H1 (cell line): Measurements from ENCODE around the gene SLC44A5. TPM values are rescaled to one million over a fixed set of nuclear protein-coding genes. Genes with fewer than 3 reads are reported as not detected.

Source experiments
- CTCF ChIA-PET: fragments of 300-600 bp; sonication (Branson Sonifier 250); formaldehyde crosslinking; loops from one replicate; lab custom pipeline; 2021; ENCODE audit not compliant: partially characterized antibody; lab: Charles Lee
- POLR2A ChIA-PET: fragments of 300-600 bp; sonication (Branson Sonifier 250); formaldehyde crosslinking; loops from one replicate; lab custom pipeline; 2021; ENCODE audit warnings: inconsistent platforms; ENCODE audit not compliant: partially characterized antibody; lab: Charles Lee
- DNase-seq, 2 experiments: peaks; one replicate each; pipeline versions ENCODE4 v3.0.0 to v3.0.0-alpha.2; 2010 to 2022; ENCODE audit warnings: low spot score in 2 of 2, low read depth in 1 of 2, mixed read lengths in 1 of 2
- FAIRE-seq: peaks from 2 replicates; lab custom pipeline; 2011; peaks lifted over from hg19 to GRCh38; lab: Jason Lieb, UNC
- H2AFZ ChIP-seq: 2 replicates; pipeline ENCODE4 v1.8.1; 2012; ENCODE audit warnings: low read length, inconsistent platforms
- H2AK5ac ChIP-seq: 2 replicates; pipeline ENCODE4 v1.6.1; 2013; ENCODE audit warnings: low read depth, low read length
- H2BK120ac ChIP-seq: replicated peaks from 2 replicates; pipeline ENCODE3; 2013; ENCODE audit warnings: low read depth, low read length, inconsistent platforms
- H2BK12ac ChIP-seq: 2 replicates; pipeline ENCODE4 v1.6.1; 2013; ENCODE audit warnings: low read depth, low read length
- H2BK15ac ChIP-seq: 2 replicates; pipeline ENCODE4 v1.6.1; 2013; ENCODE audit warnings: low read length
- H2BK20ac ChIP-seq: 2 replicates; pipeline ENCODE4 v1.6.1; 2013; ENCODE audit warnings: low read length
- H2BK5ac ChIP-seq: 2 replicates; pipeline ENCODE4 v1.6.1; 2013; ENCODE audit warnings: low read depth, low read length
- H3K14ac ChIP-seq: 2 replicates; pipeline ENCODE4 v1.6.1; 2013; ENCODE audit warnings: inconsistent platforms; ENCODE audit not compliant: insufficient read length
- H3K18ac ChIP-seq: 2 replicates; pipeline ENCODE4 v1.6.1; 2013; ENCODE audit warnings: low read length; ENCODE audit errors: extremely low read depth
- H3K23ac ChIP-seq: 2 replicates; pipeline ENCODE4 v1.6.1; 2013; ENCODE audit warnings: inconsistent platforms; ENCODE audit not compliant: insufficient read length
- H3K23me2 ChIP-seq: 2 replicates; pipeline ENCODE4 v1.6.1; 2013; ENCODE audit warnings: low read depth, low read length
- H3K27ac ChIP-seq: 2 replicates; pipeline ENCODE4 v1.6.1; 2011; ENCODE audit warnings: low read depth, low read length, inconsistent platforms
- H3K27me3 ChIP-seq, 4 experiments: replicated peaks in 1 of 4; 1 replicate in 1 of 4; 2 replicates in 3 of 4; pipeline versions ENCODE4 v1.6.1 to v1.8.1; 2011 to 2013; ENCODE audit warnings: low read length in 3 of 4, mild to moderate bottlenecking in 3 of 4, inconsistent platforms in 2 of 4, mixed read lengths in 2 of 4, moderate library complexity in 1 of 4; ENCODE audit not compliant: control insufficient read depth in 3 of 4, insufficient read depth in 3 of 4; ENCODE audit errors: extremely low read depth in 1 of 4
- H3K36me3 ChIP-seq, 4 experiments: 2 replicates each; pipeline versions ENCODE4 v1.6.1 to v1.8.1; 2011 to 2013; ENCODE audit warnings: mild to moderate bottlenecking in 4 of 4, low read length in 3 of 4, moderate library complexity in 2 of 4, control low read depth in 1 of 4, inconsistent platforms in 1 of 4; ENCODE audit not compliant: insufficient read depth in 4 of 4, control insufficient read depth in 2 of 4
- H3K4ac ChIP-seq: replicated peaks from 2 replicates; pipeline ENCODE3; 2013; ENCODE audit warnings: low read length, low read depth, mixed read lengths, inconsistent platforms; ENCODE audit not compliant: insufficient read length
- H3K4me1 ChIP-seq, 4 experiments: replicated peaks in 1 of 4; 1 replicate in 1 of 4; 2 replicates in 3 of 4; pipeline versions ENCODE4 v1.6.1 to v1.8.1; 2011 to 2013; ENCODE audit warnings: low read length in 3 of 4, inconsistent platforms in 2 of 4, mixed read lengths in 1 of 4; ENCODE audit not compliant: insufficient read depth in 4 of 4, control insufficient read depth in 3 of 4
- H3K4me2 ChIP-seq, 2 experiments: 2 replicates each; pipeline versions ENCODE4 v1.6.1 to v1.8.1; 2011 to 2013; ENCODE audit warnings: low read depth in 2 of 2, low read length in 2 of 2, control low read depth in 1 of 2, inconsistent platforms in 1 of 2, mild to moderate bottlenecking in 1 of 2; ENCODE audit not compliant: insufficient read depth in 1 of 2
- H3K4me3 ChIP-seq, 4 experiments: fragments of 200-600, 300-600 bp in 1 of 4; sonication (generic), shearing (Covaris generic), sonication (Bioruptor Twin) in 1 of 4; 2 replicates each; pipeline versions ENCODE4 v1.5.1 to v1.8.1; 2011 to 2016; ENCODE audit warnings: low read length in 4 of 4, low read depth in 3 of 4, control low read depth in 2 of 4, inconsistent platforms in 2 of 4, mild to moderate bottlenecking in 2 of 4, mixed read lengths in 1 of 4, moderate library complexity in 1 of 4; ENCODE audit not compliant: insufficient read depth in 2 of 4; ENCODE audit errors: extremely low read depth in 1 of 4
- H3K56ac ChIP-seq: replicated peaks from 2 replicates; pipeline ENCODE3; 2013; ENCODE audit warnings: low read depth, mild to moderate bottlenecking, mixed read lengths, low read length, inconsistent platforms; ENCODE audit not compliant: insufficient read length
- H3K79me1 ChIP-seq: 2 replicates; pipeline ENCODE4 v1.6.1; 2013; ENCODE audit warnings: low read depth, low read length, control low read depth
- H3K79me2 ChIP-seq, 2 experiments: 2 replicates each; pipeline versions ENCODE4 v1.6.1 to v1.8.1; 2012 to 2013; ENCODE audit warnings: low read length in 2 of 2, mild to moderate bottlenecking in 2 of 2, inconsistent platforms in 1 of 2; ENCODE audit not compliant: insufficient read depth in 2 of 2, control insufficient read depth in 1 of 2
- H3K9ac ChIP-seq, 4 experiments: replicated peaks in 1 of 4; 1 replicate in 1 of 4; 2 replicates in 3 of 4; pipeline versions ENCODE4 v1.6.1 to v1.8.1; 2011 to 2013; ENCODE audit warnings: low read depth in 3 of 4, low read length in 3 of 4, control low read depth in 2 of 4, mild to moderate bottlenecking in 2 of 4, moderate library complexity in 2 of 4, inconsistent platforms in 1 of 4; ENCODE audit errors: extremely low read depth in 1 of 4
- H3K9me3 ChIP-seq, 2 experiments: 2 replicates each; pipeline versions ENCODE4 v1.6.1 to v1.8.1; 2012 to 2013; ENCODE audit warnings: mild to moderate bottlenecking in 2 of 2, moderate library complexity in 2 of 2, control low read depth in 1 of 2, inconsistent platforms in 1 of 2, low read depth in 1 of 2, low read length in 1 of 2, mixed read lengths in 1 of 2; ENCODE audit not compliant: insufficient read depth in 2 of 2
- H4K20me1 ChIP-seq, 2 experiments: replicated peaks in 1 of 2; 2 replicates each; pipeline versions ENCODE3 to v1.8.1; 2011 to 2013; ENCODE audit warnings: inconsistent platforms in 2 of 2, low read length in 2 of 2, mild to moderate bottlenecking in 1 of 2; ENCODE audit not compliant: insufficient read depth in 2 of 2, control insufficient read depth in 1 of 2
- H4K5ac ChIP-seq: 2 replicates; pipeline ENCODE4 v1.6.1; 2013; ENCODE audit warnings: low read length, low read depth, mixed read lengths, inconsistent platforms; ENCODE audit not compliant: insufficient read length
- H4K8ac ChIP-seq: 2 replicates; pipeline ENCODE4 v1.8.0; 2013; ENCODE audit warnings: mild to moderate bottlenecking, moderate library complexity, low read length, inconsistent platforms; ENCODE audit not compliant: insufficient read depth; ENCODE audit errors: extremely low read depth
- H4K91ac ChIP-seq: replicated peaks from 2 replicates; pipeline ENCODE3; 2013; ENCODE audit warnings: low read length, mixed read lengths, inconsistent platforms; ENCODE audit not compliant: insufficient read length
- BCL11A ChIP-seq, 2 experiments: IDR thresholded peaks; one replicate each; pipeline ENCODE4 v1.6.1; 2011; ENCODE audit warnings: low read depth in 2 of 2, low read length in 2 of 2, mild to moderate bottlenecking in 2 of 2
- CBX5 ChIP-seq: fragments of 300-800, 300-1000 bp; sonication (generic); IDR thresholded peaks from 2 replicates; pipeline ENCODE4 v1.7.1; 2016; ENCODE audit warnings: antibody characterized with exemption, low read length, low read depth
- GTF2F1 ChIP-seq: IDR thresholded peaks from 2 replicates; pipeline ENCODE4 v1.6.1; 2012; ENCODE audit warnings: low read depth, low read length, improper control_type of control experiment, borderline replicate concordance
- HDAC2 ChIP-seq, 2 experiments: fragments of 300-600 bp in 1 of 2; sonication (generic) in 1 of 2; IDR thresholded peaks; 2 replicates each; pipeline ENCODE4 v1.6.1; 2011 to 2012; ENCODE audit warnings: low read depth in 2 of 2, low read length in 2 of 2, mild to moderate bottlenecking in 2 of 2, moderate library complexity in 2 of 2, borderline replicate concordance in 1 of 2, inconsistent platforms in 1 of 2
- PHF8 ChIP-seq: fragments of 200-600 bp; sonication (generic); conservative IDR thresholded peaks from 2 replicates; pipeline ENCODE4 v1.7.1; 2012; ENCODE audit warnings: low read depth, mild to moderate bottlenecking, inconsistent platforms, low read length, moderate library complexity
- POLR2A ChIP-seq, 2 experiments: IDR thresholded peaks; 1 replicate in 1 of 2; 2 replicates in 1 of 2; pipeline ENCODE4 v1.6.1; 2011; ENCODE audit warnings: low read depth in 2 of 2, low read length in 2 of 2, mild to moderate bottlenecking in 2 of 2; ENCODE audit errors: control extremely low read depth in 1 of 2
- SP1 ChIP-seq: IDR thresholded peaks from 2 replicates; pipeline ENCODE4 v1.6.1; 2011; ENCODE audit warnings: low read depth, low read length
- TEAD4 ChIP-seq: IDR thresholded peaks from 2 replicates; pipeline ENCODE4 v1.6.1; 2012; ENCODE audit warnings: low read depth, low read length, inconsistent platforms, mixed read lengths
- USF2 ChIP-seq: IDR thresholded peaks from 2 replicates; pipeline ENCODE4 v1.6.1; 2011; ENCODE audit warnings: low read length, improper control_type of control experiment
- YY1 ChIP-seq: IDR thresholded peaks from 2 replicates; pipeline ENCODE4 v1.6.1; 2011; ENCODE audit warnings: low read depth, mild to moderate bottlenecking, low read length
- WGBS, 2 experiments: shearing (Covaris generic) in 1 of 2; methylation state at CpG; one replicate each; pipeline versions ENCODE4 v1.1.6 to v1.1.7; 2013 to 2015; ENCODE audit warnings: low lambda C conversion rate in 2 of 2, mixed read lengths in 2 of 2, inconsistent platforms in 1 of 2, low coverage in 1 of 2, missing lambda C conversion rate in 1 of 2; ENCODE audit not compliant: insufficient replicate concordance in 2 of 2, insufficient coverage in 1 of 2, insufficient read length in 1 of 2; ENCODE audit errors: extremely low coverage in 1 of 2, missing lambda C conversion rate in 1 of 2; 5-methylcytosine and 5-hydroxymethylcytosine counted together
- polyA plus RNA-seq, 7 experiments: library from polyadenylated mRNA; depleted of rRNA in 3 of 7; stranded (reverse) in 5 of 7; unstranded in 2 of 7; fragments of >200 nt in 5 of 7; fragments of 200-250 nt in 2 of 7; gene quantifications; 1 replicate in 5 of 7; 2 replicates in 1 of 7; 4 replicates in 1 of 7; pipeline versions ENCODE4 v1.2.1 to v1.2.3, GENCODE V29; 2011 to 2013; ENCODE audit warnings: missing spikeins in 2 of 7, mixed read lengths in 2 of 7
- total RNA-seq: library from RNA; stranded (reverse); fragmentation: NEBNext Ultra II Directional; extraction: Animal tissue kit (Norgen Biotek cat#: 25700); gene quantifications from 2 replicates; pipeline ENCODE4 v1.2.1, GENCODE V29; 2021
- TF ChIP-seq, protein P1 (sequence below), 3 experiments: IDR thresholded peaks; 1 replicate in 2 of 3; 2 replicates in 1 of 3; pipeline versions ENCODE4 v1.5.1 to v1.6.1; 2011; ENCODE audit warnings: low read length in 3 of 3, mild to moderate bottlenecking in 3 of 3, inconsistent platforms in 2 of 3, low read depth in 1 of 3, moderate library complexity in 1 of 3; ENCODE audit not compliant: insufficient read depth in 1 of 3; ENCODE audit errors: control extremely low read depth in 1 of 3

SLC44A5 gene
- total and polyA plus RNA-seq, 2 of the 8 experiments (the other 6 are each of a cell fraction or from before 2014, with no cell fraction given), result 1.8 to 3.3 TPM

GRCh38 chr1:75334876-75335389 is 276.0 kb downstream of the SLC44A5 start:
- H3K56ac ChIP-seq, result no peak overlapping the region
- no peak overlapping the region for H2BK15ac ChIP-seq
- H2BK12ac ChIP-seq, result no peak overlapping the region
- POLR2A ChIA-PET, result no interaction called here
- no peak overlapping the region for H3K4me3 ChIP-seq
- FAIRE-seq, result no peak
- no peak overlapping the region for H2BK5ac ChIP-seq
- H4K8ac ChIP-seq, result no peak overlapping the region
- no peaks in the 10 kb centered on the region for H3K23me2 ChIP-seq
- no peaks in the 10 kb centered on the region for H3K36me3 ChIP-seq
- no peak overlapping the region for H3K9ac ChIP-seq
- H3K23ac ChIP-seq, result no peak overlapping the region
- H3K79me1 ChIP-seq, result no peaks in the 10 kb centered on the region
- no peak overlapping the region for H2AK5ac ChIP-seq
- no peak overlapping the region for H3K18ac ChIP-seq
- H3K4ac ChIP-seq, result no peak overlapping the region
- no peak overlapping the region for H4K5ac ChIP-seq
- no peak for DNase-seq
- WGBS, 2 experiments, result 92% methylated on average over 4 of the region's 4 CpGs; no CpG with 5 or more reads in 1 of the 2 experiments
- no peak overlapping the region for H2BK20ac ChIP-seq
- no peak overlapping the region for H3K27ac ChIP-seq
- H2BK120ac ChIP-seq, result no peak overlapping the region
- no peak overlapping the region for H4K91ac ChIP-seq
- H3K27me3 ChIP-seq, result no peaks in the 10 kb centered on the region
- H2AFZ ChIP-seq, result no peak overlapping the region
- no peaks in the 10 kb centered on the region for H3K9me3 ChIP-seq
- no peaks in the 10 kb centered on the region for H3K79me2 ChIP-seq
- no peaks in the 10 kb centered on the region for H4K20me1 ChIP-seq
- H3K4me1 ChIP-seq, result no peaks in the 10 kb centered on the region
- CTCF ChIA-PET, result interaction anchor here (1.0 to 1.1 kb wide), 2 partner anchors 69 to 339 kb away, joined by 3 read pairs; no protein-coding TSS in a partner anchor
- TF ChIP-seq GTF2F1 (no peak), USF2 (no peak), TEAD4 (no peak), YY1 (no peak), HDAC2 (IDR thresholded peaks at IDR 0.05; ENCODE audit: borderline replicate concordance in 1 of 2, low read depth in 2 of 2, low read length in 2 of 2) (no peak), BCL11A (IDR thresholded peaks at IDR 0.05; ENCODE audit: low read depth in 2 of 2, low read length in 2 of 2) (no peak), SP1 (no peak), POLR2A (IDR thresholded peaks at IDR 0.05; ENCODE audit: control extremely low read depth in 1 of 2, low read depth in 2 of 2, low read length in 2 of 2) (no peak), CBX5 (no peak), PHF8 (no peak)
- TF ChIP-seq, protein P1, sequence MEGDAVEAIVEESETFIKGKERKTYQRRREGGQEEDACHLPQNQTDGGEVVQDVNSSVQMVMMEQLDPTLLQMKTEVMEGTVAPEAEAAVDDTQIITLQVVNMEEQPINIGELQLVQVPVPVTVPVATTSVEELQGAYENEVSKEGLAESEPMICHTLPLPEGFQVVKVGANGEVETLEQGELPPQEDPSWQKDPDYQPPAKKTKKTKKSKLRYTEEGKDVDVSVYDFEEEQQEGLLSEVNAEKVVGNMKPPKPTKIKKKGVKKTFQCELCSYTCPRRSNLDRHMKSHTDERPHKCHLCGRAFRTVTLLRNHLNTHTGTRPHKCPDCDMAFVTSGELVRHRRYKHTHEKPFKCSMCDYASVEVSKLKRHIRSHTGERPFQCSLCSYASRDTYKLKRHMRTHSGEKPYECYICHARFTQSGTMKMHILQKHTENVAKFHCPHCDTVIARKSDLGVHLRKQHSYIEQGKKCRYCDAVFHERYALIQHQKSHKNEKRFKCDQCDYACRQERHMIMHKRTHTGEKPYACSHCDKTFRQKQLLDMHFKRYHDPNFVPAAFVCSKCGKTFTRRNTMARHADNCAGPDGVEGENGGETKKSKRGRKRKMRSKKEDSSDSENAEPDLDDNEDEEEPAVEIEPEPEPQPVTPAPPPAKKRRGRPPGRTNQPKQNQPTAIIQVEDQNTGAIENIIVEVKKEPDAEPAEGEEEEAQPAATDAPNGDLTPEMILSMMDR (IDR thresholded peaks at IDR 0.05; ENCODE audit: control extremely low read depth in 1 of 3, insufficient read depth in 1 of 3, low read depth in 1 of 3, low read length in 3 of 3), result no peak
- H3K14ac ChIP-seq, result no peak overlapping the region
- H3K4me2 ChIP-seq, result no peak overlapping the region
